H1 (cell line): ENCODE measurements around the gene TSPEAR. TPM values are rescaled to one million over a fixed set of nuclear protein-coding genes. Genes with fewer than 3 reads are reported as not detected.

Source experiments
- CTCF ChIA-PET: fragments of 300-600 bp; sonication (Branson Sonifier 250); formaldehyde crosslinking; loops from one replicate; lab custom pipeline; 2021; ENCODE audit not compliant: partially characterized antibody; lab: Charles Lee
- POLR2A ChIA-PET: fragments of 300-600 bp; sonication (Branson Sonifier 250); formaldehyde crosslinking; loops from one replicate; lab custom pipeline; 2021; ENCODE audit warnings: inconsistent platforms; ENCODE audit not compliant: partially characterized antibody; lab: Charles Lee
- DNase-seq, 2 experiments: peaks; one replicate each; pipeline versions ENCODE4 v3.0.0 to v3.0.0-alpha.2; 2010 to 2022; ENCODE audit warnings: low spot score in 2 of 2, low read depth in 1 of 2, mixed read lengths in 1 of 2
- FAIRE-seq: peaks from 2 replicates; lab custom pipeline; 2011; peaks lifted over from hg19 to GRCh38; lab: Jason Lieb, UNC
- H2AFZ ChIP-seq: 2 replicates; pipeline ENCODE4 v1.8.1; 2012; ENCODE audit warnings: low read length, inconsistent platforms
- H2AK5ac ChIP-seq: 2 replicates; pipeline ENCODE4 v1.6.1; 2013; ENCODE audit warnings: low read depth, low read length
- H2BK120ac ChIP-seq: replicated peaks from 2 replicates; pipeline ENCODE3; 2013; ENCODE audit warnings: low read depth, low read length, inconsistent platforms
- H2BK12ac ChIP-seq: 2 replicates; pipeline ENCODE4 v1.6.1; 2013; ENCODE audit warnings: low read depth, low read length
- H2BK15ac ChIP-seq: 2 replicates; pipeline ENCODE4 v1.6.1; 2013; ENCODE audit warnings: low read length
- H2BK20ac ChIP-seq: 2 replicates; pipeline ENCODE4 v1.6.1; 2013; ENCODE audit warnings: low read length
- H2BK5ac ChIP-seq: 2 replicates; pipeline ENCODE4 v1.6.1; 2013; ENCODE audit warnings: low read depth, low read length
- H3K14ac ChIP-seq: 2 replicates; pipeline ENCODE4 v1.6.1; 2013; ENCODE audit warnings: inconsistent platforms; ENCODE audit not compliant: insufficient read length
- H3K18ac ChIP-seq: 2 replicates; pipeline ENCODE4 v1.6.1; 2013; ENCODE audit warnings: low read length; ENCODE audit errors: extremely low read depth
- H3K23ac ChIP-seq: 2 replicates; pipeline ENCODE4 v1.6.1; 2013; ENCODE audit warnings: inconsistent platforms; ENCODE audit not compliant: insufficient read length
- H3K23me2 ChIP-seq: 2 replicates; pipeline ENCODE4 v1.6.1; 2013; ENCODE audit warnings: low read depth, low read length
- H3K27ac ChIP-seq: 2 replicates; pipeline ENCODE4 v1.6.1; 2011; ENCODE audit warnings: low read depth, low read length, inconsistent platforms
- H3K27me3 ChIP-seq, 4 experiments: replicated peaks in 1 of 4; 1 replicate in 1 of 4; 2 replicates in 3 of 4; pipeline versions ENCODE4 v1.6.1 to v1.8.1; 2011 to 2013; ENCODE audit warnings: low read length in 3 of 4, mild to moderate bottlenecking in 3 of 4, inconsistent platforms in 2 of 4, mixed read lengths in 2 of 4, moderate library complexity in 1 of 4; ENCODE audit not compliant: control insufficient read depth in 3 of 4, insufficient read depth in 3 of 4; ENCODE audit errors: extremely low read depth in 1 of 4
- H3K36me3 ChIP-seq, 4 experiments: 2 replicates each; pipeline versions ENCODE4 v1.6.1 to v1.8.1; 2011 to 2013; ENCODE audit warnings: mild to moderate bottlenecking in 4 of 4, low read length in 3 of 4, moderate library complexity in 2 of 4, control low read depth in 1 of 4, inconsistent platforms in 1 of 4; ENCODE audit not compliant: insufficient read depth in 4 of 4, control insufficient read depth in 2 of 4
- H3K4ac ChIP-seq: replicated peaks from 2 replicates; pipeline ENCODE3; 2013; ENCODE audit warnings: low read length, low read depth, mixed read lengths, inconsistent platforms; ENCODE audit not compliant: insufficient read length
- H3K4me1 ChIP-seq, 4 experiments: replicated peaks in 1 of 4; 1 replicate in 1 of 4; 2 replicates in 3 of 4; pipeline versions ENCODE4 v1.6.1 to v1.8.1; 2011 to 2013; ENCODE audit warnings: low read length in 3 of 4, inconsistent platforms in 2 of 4, mixed read lengths in 1 of 4; ENCODE audit not compliant: insufficient read depth in 4 of 4, control insufficient read depth in 3 of 4
- H3K4me2 ChIP-seq, 2 experiments: 2 replicates each; pipeline versions ENCODE4 v1.6.1 to v1.8.1; 2011 to 2013; ENCODE audit warnings: low read depth in 2 of 2, low read length in 2 of 2, control low read depth in 1 of 2, inconsistent platforms in 1 of 2, mild to moderate bottlenecking in 1 of 2; ENCODE audit not compliant: insufficient read depth in 1 of 2
- H3K4me3 ChIP-seq, 4 experiments: fragments of 200-600, 300-600 bp in 1 of 4; sonication (generic), shearing (Covaris generic), sonication (Bioruptor Twin) in 1 of 4; 2 replicates each; pipeline versions ENCODE4 v1.5.1 to v1.8.1; 2011 to 2016; ENCODE audit warnings: low read length in 4 of 4, low read depth in 3 of 4, control low read depth in 2 of 4, inconsistent platforms in 2 of 4, mild to moderate bottlenecking in 2 of 4, mixed read lengths in 1 of 4, moderate library complexity in 1 of 4; ENCODE audit not compliant: insufficient read depth in 2 of 4; ENCODE audit errors: extremely low read depth in 1 of 4
- H3K56ac ChIP-seq: replicated peaks from 2 replicates; pipeline ENCODE3; 2013; ENCODE audit warnings: low read depth, mild to moderate bottlenecking, mixed read lengths, low read length, inconsistent platforms; ENCODE audit not compliant: insufficient read length
- H3K79me1 ChIP-seq: 2 replicates; pipeline ENCODE4 v1.6.1; 2013; ENCODE audit warnings: low read depth, low read length, control low read depth
- H3K79me2 ChIP-seq, 2 experiments: 2 replicates each; pipeline versions ENCODE4 v1.6.1 to v1.8.1; 2012 to 2013; ENCODE audit warnings: low read length in 2 of 2, mild to moderate bottlenecking in 2 of 2, inconsistent platforms in 1 of 2; ENCODE audit not compliant: insufficient read depth in 2 of 2, control insufficient read depth in 1 of 2
- H3K9ac ChIP-seq, 4 experiments: replicated peaks in 1 of 4; 1 replicate in 1 of 4; 2 replicates in 3 of 4; pipeline versions ENCODE4 v1.6.1 to v1.8.1; 2011 to 2013; ENCODE audit warnings: low read depth in 3 of 4, low read length in 3 of 4, control low read depth in 2 of 4, mild to moderate bottlenecking in 2 of 4, moderate library complexity in 2 of 4, inconsistent platforms in 1 of 4; ENCODE audit errors: extremely low read depth in 1 of 4
- H3K9me3 ChIP-seq, 2 experiments: 2 replicates each; pipeline versions ENCODE4 v1.6.1 to v1.8.1; 2012 to 2013; ENCODE audit warnings: mild to moderate bottlenecking in 2 of 2, moderate library complexity in 2 of 2, control low read depth in 1 of 2, inconsistent platforms in 1 of 2, low read depth in 1 of 2, low read length in 1 of 2, mixed read lengths in 1 of 2; ENCODE audit not compliant: insufficient read depth in 2 of 2
- H4K20me1 ChIP-seq, 2 experiments: replicated peaks in 1 of 2; 2 replicates each; pipeline versions ENCODE3 to v1.8.1; 2011 to 2013; ENCODE audit warnings: inconsistent platforms in 2 of 2, low read length in 2 of 2, mild to moderate bottlenecking in 1 of 2; ENCODE audit not compliant: insufficient read depth in 2 of 2, control insufficient read depth in 1 of 2
- H4K5ac ChIP-seq: 2 replicates; pipeline ENCODE4 v1.6.1; 2013; ENCODE audit warnings: low read length, low read depth, mixed read lengths, inconsistent platforms; ENCODE audit not compliant: insufficient read length
- H4K8ac ChIP-seq: 2 replicates; pipeline ENCODE4 v1.8.0; 2013; ENCODE audit warnings: mild to moderate bottlenecking, moderate library complexity, low read length, inconsistent platforms; ENCODE audit not compliant: insufficient read depth; ENCODE audit errors: extremely low read depth
- H4K91ac ChIP-seq: replicated peaks from 2 replicates; pipeline ENCODE3; 2013; ENCODE audit warnings: low read length, mixed read lengths, inconsistent platforms; ENCODE audit not compliant: insufficient read length
- SP4 ChIP-seq: IDR thresholded peaks from 2 replicates; pipeline ENCODE4 v1.6.1; 2012; ENCODE audit warnings: low read length, inconsistent platforms
- WGBS, 2 experiments: shearing (Covaris generic) in 1 of 2; methylation state at CpG; one replicate each; pipeline versions ENCODE4 v1.1.6 to v1.1.7; 2013 to 2015; ENCODE audit warnings: low lambda C conversion rate in 2 of 2, mixed read lengths in 2 of 2, inconsistent platforms in 1 of 2, low coverage in 1 of 2, missing lambda C conversion rate in 1 of 2; ENCODE audit not compliant: insufficient replicate concordance in 2 of 2, insufficient coverage in 1 of 2, insufficient read length in 1 of 2; ENCODE audit errors: extremely low coverage in 1 of 2, missing lambda C conversion rate in 1 of 2; 5-methylcytosine and 5-hydroxymethylcytosine counted together
- polyA plus RNA-seq, 7 experiments: library from polyadenylated mRNA; depleted of rRNA in 3 of 7; stranded (reverse) in 5 of 7; unstranded in 2 of 7; fragments of >200 nt in 5 of 7; fragments of 200-250 nt in 2 of 7; gene quantifications; 1 replicate in 5 of 7; 2 replicates in 1 of 7; 4 replicates in 1 of 7; pipeline versions ENCODE4 v1.2.1 to v1.2.3, GENCODE V29; 2011 to 2013; ENCODE audit warnings: missing spikeins in 2 of 7, mixed read lengths in 2 of 7
- total RNA-seq: library from RNA; stranded (reverse); fragmentation: NEBNext Ultra II Directional; extraction: Animal tissue kit (Norgen Biotek cat#: 25700); gene quantifications from 2 replicates; pipeline ENCODE4 v1.2.1, GENCODE V29; 2021

TSPEAR gene
- total and polyA plus RNA-seq, 2 of the 8 experiments (the other 6 are each of a cell fraction or from before 2014, with no cell fraction given), result 0.58 to 0.89 TPM

- no peak overlapping the region for H3K23ac ChIP-seq
- peak overlapping the region; percentile 83; the same call in 1 of the 2 replicates for H2AK5ac ChIP-seq
- H3K4me2 ChIP-seq, result no peak overlapping the region
- WGBS, 2 experiments, result 90% methylated on average over 6 of the region's 6 CpGs; no CpG with 5 or more reads in 1 of the 2 experiments
- no peak overlapping the region for H3K14ac ChIP-seq
- no peaks in the 10 kb centered on the region for H4K20me1 ChIP-seq
- no peaks in the 10 kb centered on the region for H3K79me2 ChIP-seq
- ChIA-PET CTCF (interaction anchor here (0.6 to 1.1 kb wide), 2 partner anchors 12 to 17 kb away, joined by 3 read pairs; no protein-coding TSS in a partner anchor), POLR2A (interaction anchor here (1.1 to 1.7 kb wide), 2 partner anchors 8 to 32 kb away, joined by 3 to 4 read pairs; no protein-coding TSS in a partner anchor)
- H4K5ac ChIP-seq, result no peak overlapping the region
- H2AFZ ChIP-seq, result no peak overlapping the region
- H3K18ac ChIP-seq, result no peak overlapping the region
- no peak for TF ChIP-seq SP4
- no peak overlapping the region for H4K8ac ChIP-seq
- FAIRE-seq (no peak), DNase-seq (peak in 1 of 2 experiments; percentile 32)
- no peaks in the 10 kb centered on the region for H3K36me3 ChIP-seq
- no peaks in the 10 kb centered on the region for H3K79me1 ChIP-seq
- peak overlapping the region; percentile 23; the same call in 1 of the 2 replicates for H2BK12ac ChIP-seq
- no peak overlapping the region for H3K4me3 ChIP-seq
- no peak overlapping the region for H3K27ac ChIP-seq
- H3K23me2 ChIP-seq, result no peaks in the 10 kb centered on the region
- H2BK15ac ChIP-seq, result peak overlapping the region; percentile 46; the same call in 1 of the 2 replicates
- no peak overlapping the region for H4K91ac ChIP-seq
- peak overlapping the region; percentile 3; the same call in 1 of the 2 replicates for H2BK20ac ChIP-seq
- no peak overlapping the region for H2BK5ac ChIP-seq
- H3K27me3 ChIP-seq, result no peaks in the 10 kb centered on the region
- H3K9ac ChIP-seq, result no peak overlapping the region
- H3K4me1 ChIP-seq, result no peaks in the 10 kb centered on the region
- H3K56ac ChIP-seq, result no peak overlapping the region
- peaks cover 45 to 64% of the 10 kb centered on the region in 2 experiments for H3K9me3 ChIP-seq
- no peak overlapping the region for H3K4ac ChIP-seq
- no peak overlapping the region for H2BK120ac ChIP-seq
These were observed 24.4 kb upstream of the TSPEAR start for GRCh38 chr21:44735821-44736220.
